Astrocyte of the spinal cord (primary cell): ENCODE data around the gene HSCB.
"Not testable (repeated sequence)": the region's sequence is repeated elsewhere in the genome, so short reads cannot be mapped to it uniquely, and the experiment has no call there.

Experiments used
- DNase-seq: peaks from one replicate; pipeline ENCODE4 v3.0.0; 2011; ENCODE audit warnings: low read depth, low spot score
- H3K4me3 ChIP-seq: 2 replicates; pipeline ENCODE4 v1.5.1; 2011; ENCODE audit warnings: low read depth, mild to moderate bottlenecking, low read length, moderate library complexity
- in situ Hi-C: cut with HindIII; loops from 2 replicates; pipeline ENCODE4 v1.10.0; 2017; ENCODE audit warnings: low sequenced_read_pairs
- TF ChIP-seq, protein P1 (sequence below): IDR thresholded peaks from 2 replicates; pipeline ENCODE4 v1.5.1; 2012; ENCODE audit warnings: low read depth, mild to moderate bottlenecking, low read length, inconsistent platforms

HSCB gene, protein sequence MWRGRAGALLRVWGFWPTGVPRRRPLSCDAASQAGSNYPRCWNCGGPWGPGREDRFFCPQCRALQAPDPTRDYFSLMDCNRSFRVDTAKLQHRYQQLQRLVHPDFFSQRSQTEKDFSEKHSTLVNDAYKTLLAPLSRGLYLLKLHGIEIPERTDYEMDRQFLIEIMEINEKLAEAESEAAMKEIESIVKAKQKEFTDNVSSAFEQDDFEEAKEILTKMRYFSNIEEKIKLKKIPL

DNA sequence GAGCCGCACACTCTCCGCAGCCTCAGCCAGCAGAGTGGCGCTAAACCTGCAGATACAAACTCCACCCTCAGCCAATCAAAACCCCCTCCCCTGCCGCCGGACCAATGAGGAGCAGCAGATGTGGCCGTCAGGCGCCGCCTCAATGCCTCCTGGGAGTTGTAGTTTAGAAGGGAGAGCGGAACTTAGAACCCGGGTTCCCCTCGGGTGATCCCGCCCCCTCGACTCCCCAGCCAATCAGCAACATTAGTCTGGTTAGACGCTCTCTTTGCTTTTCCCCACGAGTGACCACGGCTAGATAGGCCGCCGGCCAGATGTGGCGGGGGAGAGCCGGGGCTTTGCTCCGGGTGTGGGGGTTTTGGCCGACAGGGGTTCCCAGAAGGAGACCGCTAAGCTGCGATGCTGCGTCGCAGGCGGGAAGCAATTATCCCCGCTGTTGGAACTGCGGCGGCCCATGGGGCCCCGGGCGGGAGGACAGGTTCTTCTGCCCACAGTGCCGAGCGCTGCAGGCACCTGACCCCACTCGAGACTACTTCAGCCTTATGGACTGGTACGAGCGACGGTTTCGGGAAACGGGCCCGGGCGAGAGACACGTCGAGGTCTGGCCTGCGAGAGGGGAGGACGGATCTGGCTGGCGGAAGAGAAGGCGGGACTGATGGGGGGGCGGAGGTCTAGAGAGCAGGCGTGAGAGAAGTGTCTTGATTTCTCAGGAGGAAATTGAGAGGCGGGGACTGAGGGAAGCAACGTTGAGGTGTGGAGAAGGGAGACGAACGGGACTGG, at the start of gene HSCB, which contains the start of gene CHEK2:
Gene HSCB, plus strand, starts transcription at position 255 of the 777 bp plus-strand sequence. Its CDS starts 57 bp downstream, at position 312.
Gene CHEK2, minus strand, starts transcription at position 36 of the 777 bp plus-strand sequence. CDS start 7,099 bp downstream, outside the sequence.
- TF ChIP-seq, protein P1, sequence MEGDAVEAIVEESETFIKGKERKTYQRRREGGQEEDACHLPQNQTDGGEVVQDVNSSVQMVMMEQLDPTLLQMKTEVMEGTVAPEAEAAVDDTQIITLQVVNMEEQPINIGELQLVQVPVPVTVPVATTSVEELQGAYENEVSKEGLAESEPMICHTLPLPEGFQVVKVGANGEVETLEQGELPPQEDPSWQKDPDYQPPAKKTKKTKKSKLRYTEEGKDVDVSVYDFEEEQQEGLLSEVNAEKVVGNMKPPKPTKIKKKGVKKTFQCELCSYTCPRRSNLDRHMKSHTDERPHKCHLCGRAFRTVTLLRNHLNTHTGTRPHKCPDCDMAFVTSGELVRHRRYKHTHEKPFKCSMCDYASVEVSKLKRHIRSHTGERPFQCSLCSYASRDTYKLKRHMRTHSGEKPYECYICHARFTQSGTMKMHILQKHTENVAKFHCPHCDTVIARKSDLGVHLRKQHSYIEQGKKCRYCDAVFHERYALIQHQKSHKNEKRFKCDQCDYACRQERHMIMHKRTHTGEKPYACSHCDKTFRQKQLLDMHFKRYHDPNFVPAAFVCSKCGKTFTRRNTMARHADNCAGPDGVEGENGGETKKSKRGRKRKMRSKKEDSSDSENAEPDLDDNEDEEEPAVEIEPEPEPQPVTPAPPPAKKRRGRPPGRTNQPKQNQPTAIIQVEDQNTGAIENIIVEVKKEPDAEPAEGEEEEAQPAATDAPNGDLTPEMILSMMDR: no peak
- peak within 1 kb of the TSS; percentile 71 for H3K4me3 ChIP-seq
- in situ Hi-C loops: no loop called here
- peak; percentile 99 for DNase-seq

DNA sequence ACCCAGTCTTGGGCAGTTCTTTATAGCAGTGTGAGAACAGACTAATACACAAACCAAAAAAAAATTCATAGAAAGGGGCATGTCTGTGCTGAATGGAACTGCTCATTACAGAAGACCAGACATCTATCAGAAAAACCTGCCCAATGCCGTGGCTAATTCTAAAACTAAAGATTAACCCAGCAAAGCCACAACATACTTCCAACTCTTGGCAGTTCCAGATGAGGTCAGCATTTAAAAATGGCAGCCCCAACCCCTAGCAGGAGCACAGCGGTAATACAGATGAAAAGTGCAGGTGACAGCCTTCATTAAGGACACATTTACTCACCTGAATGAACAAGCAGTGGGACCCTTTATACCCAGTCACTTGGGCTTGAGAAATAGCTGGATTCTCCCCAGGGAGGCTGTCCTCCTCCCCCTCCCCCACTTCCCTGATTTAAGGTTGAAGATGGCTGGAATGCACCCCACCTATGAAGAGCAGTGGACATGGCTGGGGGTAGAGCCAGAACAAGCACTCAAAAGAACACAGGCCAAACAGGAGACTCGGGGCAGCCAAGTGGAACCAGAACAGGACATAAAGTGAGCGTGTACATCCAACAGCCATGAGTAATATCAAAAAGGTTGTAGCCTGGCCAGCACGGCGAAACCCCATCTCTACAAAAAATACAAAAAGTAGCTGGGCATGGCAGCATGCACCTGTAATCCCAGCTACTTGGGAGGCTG, 48.6 kb upstream of the HSCB start:
- H3K4me3 ChIP-seq, DNase-seq, in situ Hi-C loops: not testable (repeated sequence)

DNA sequence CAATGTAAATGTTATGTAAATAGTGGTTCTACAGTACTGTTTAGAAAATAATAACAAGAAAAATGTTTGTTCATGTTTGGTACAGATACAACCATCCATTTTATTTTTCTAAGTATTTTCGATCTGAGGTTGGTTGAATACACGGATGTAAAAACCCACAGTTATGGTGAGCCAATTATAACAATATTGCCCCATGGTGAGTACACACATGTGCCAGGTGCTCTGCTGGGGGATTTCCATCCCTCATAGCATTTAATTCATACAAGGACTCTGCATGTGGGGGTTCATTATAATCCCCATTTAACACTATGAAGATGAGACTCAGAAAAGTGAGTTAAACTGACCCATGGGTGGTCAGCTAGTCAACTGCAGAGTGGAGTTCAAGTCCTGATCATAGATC, 38.9 kb upstream of the HSCB start:
- no peak overlapping the region for H3K4me3 ChIP-seq
- in situ Hi-C loops: no loop called here
- TF ChIP-seq, protein P1: no peak
- DNase-seq: no peak

DNA sequence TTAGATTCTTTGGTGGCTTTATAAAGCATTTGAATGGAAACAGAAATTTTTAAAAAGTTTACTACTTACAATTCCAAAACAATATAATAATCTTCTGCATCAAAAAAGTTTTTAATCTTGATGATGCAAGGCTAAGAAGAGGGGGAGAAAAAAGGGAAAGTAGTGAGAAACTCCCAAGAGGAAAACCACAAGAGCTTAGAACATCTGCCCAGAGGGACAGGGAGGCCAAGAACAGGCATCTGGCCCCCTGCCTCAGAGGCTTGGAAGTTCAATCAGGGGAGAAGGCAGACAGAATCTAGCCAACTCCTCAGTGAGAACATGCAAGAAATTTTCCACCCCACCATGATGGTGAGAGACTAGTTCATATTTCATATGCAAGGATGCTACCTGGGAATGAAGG, 38.4 kb upstream of the HSCB start:
- in situ Hi-C loops: no loop called here
- H3K4me3 ChIP-seq: no peak overlapping the region
- TF ChIP-seq, protein P1: no peak
- no peak for DNase-seq

DNA sequence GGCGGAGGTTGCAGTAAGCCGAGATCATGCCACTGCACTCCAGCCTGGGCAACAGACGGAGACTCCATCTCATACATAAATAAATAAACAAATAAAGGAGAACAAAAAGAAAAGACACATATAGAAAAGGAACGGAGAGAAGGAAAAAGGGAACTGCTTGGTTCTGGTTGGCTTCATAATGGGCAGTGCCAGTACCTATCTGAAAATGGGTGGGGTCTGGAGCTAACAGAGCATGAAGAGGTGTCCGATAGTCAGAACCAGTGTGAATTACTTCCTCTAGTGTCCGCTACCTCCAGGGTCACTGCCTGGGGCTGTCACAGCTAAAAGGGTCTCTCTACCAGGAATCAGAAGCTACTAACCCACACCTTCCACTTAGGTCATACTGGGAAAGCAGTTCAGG, 35.0 kb upstream of the HSCB start:
- TF ChIP-seq, protein P1: no peak
- H3K4me3 ChIP-seq: no peak overlapping the region
- in situ Hi-C loops: no loop called here
- DNase-seq: no peak

DNA sequence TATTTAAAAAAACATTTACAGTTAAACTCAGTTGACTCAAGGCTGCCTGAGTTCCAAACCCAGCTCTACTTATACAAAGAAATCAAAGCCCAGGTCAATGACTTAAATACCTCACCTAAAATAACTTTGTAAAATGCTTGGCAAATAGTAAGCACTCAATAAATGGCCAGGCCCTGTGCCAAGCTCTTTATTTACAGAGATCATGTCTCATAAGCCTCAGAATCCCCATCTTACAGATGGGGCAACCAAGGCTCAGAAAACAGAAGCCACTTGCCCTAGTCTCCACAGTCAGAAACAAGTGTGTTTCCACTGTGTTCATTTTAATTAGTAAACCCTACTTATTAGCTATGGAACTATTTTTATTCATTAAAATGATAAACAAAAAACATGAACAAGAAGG, 31.7 kb upstream of the HSCB start:
- TF ChIP-seq, protein P1: no peak
- in situ Hi-C loops: no loop called here
- H3K4me3 ChIP-seq: no peak overlapping the region
- no peak for DNase-seq
